Dendritic cell treated with granulocyte-macrophage colony-stimulating factor and Interleukin-4, amounts not matched to agents 40 ng/mL and 50 ng/mL, for 4 days (primary cell): Measurements from ENCODE around the gene SPRING1.
A peak's percentile ranks its signal among the peaks of the same experiment; 100 is the strongest.

ENCODE experiments used
- H3K27ac Mint-ChIP-seq: one replicate; pipeline ENCODE4 v1.8.0; 2022; ENCODE audit warnings: mild to moderate bottlenecking, mixed read lengths
- H3K27me3 Mint-ChIP-seq: one replicate; pipeline ENCODE4 v1.8.0; 2022; ENCODE audit warnings: mild to moderate bottlenecking, mixed read lengths
- H3K36me3 Mint-ChIP-seq: one replicate; pipeline ENCODE4 v1.8.0; 2022; ENCODE audit warnings: low read depth, mixed read lengths
- H3K4me1 Mint-ChIP-seq: one replicate; pipeline ENCODE4 v1.8.0; 2022; ENCODE audit warnings: low read depth, mixed read lengths
- H3K4me3 Mint-ChIP-seq: one replicate; pipeline ENCODE4 v1.8.0; 2022; ENCODE audit warnings: mild to moderate bottlenecking, moderate library complexity, mixed read lengths
- H3K9me3 Mint-ChIP-seq: one replicate; pipeline ENCODE4 v1.8.0; 2022; ENCODE audit warnings: mixed read lengths
- intact Hi-C: fragments of 100-400 bp; cut with micrococcal nuclease; formaldehyde crosslinking; loops from one replicate; pipeline ENCODE4 v1.15.0; 2022

SPRING1 gene

GRCh38 chr12:116737774-116738657 is at the start of gene SPRING1, which contains the start of gene RNFT2:
Gene SPRING1, minus strand, starts transcription at chr12:116738069. Its CDS starts 169 bp downstream, at chr12:116737900.
Gene RNFT2, plus strand, starts transcription at chr12:116738315. Its CDS starts 2,183 bp downstream, at chr12:116740498.
- Mint-ChIP-seq H3K9me3 (no peaks in the 10 kb centered on the region), H3K27ac (peak within 1 kb of the TSS; percentile 84), H3K27me3 (peaks cover 11% of the 10 kb centered on the region), H3K4me1 (peaks cover 26% of the 10 kb centered on the region), H3K4me3 (peak within 1 kb of the TSS; percentile 87), H3K36me3 (peaks cover 30% of the 10 kb centered on the region)
- intact Hi-C loops, result no loop called here

- Mint-ChIP-seq H3K9me3 (no peaks in the 10 kb centered on the region), H3K27me3 (no peaks in the 10 kb centered on the region), H3K36me3 (no peaks in the 10 kb centered on the region), H3K4me1 (no peaks in the 10 kb centered on the region), H3K4me3 (no peak overlapping the region), H3K27ac (no peak overlapping the region)
- intact Hi-C loops, result no loop called here
These were observed 46.4 kb upstream of the SPRING1 start for GRCh38 chr12:116784238-116784612.

- Mint-ChIP-seq H3K4me1 (no peaks in the 10 kb centered on the region), H3K4me3 (no peak overlapping the region), H3K9me3 (no peaks in the 10 kb centered on the region), H3K27me3 (no peaks in the 10 kb centered on the region), H3K36me3 (no peaks in the 10 kb centered on the region), H3K27ac (no peak overlapping the region)
- intact Hi-C loops, result no loop called here
These were observed 45.8 kb upstream of the SPRING1 start for GRCh38 chr12:116783525-116784237.

- Mint-ChIP-seq H3K27ac (no peak overlapping the region), H3K4me3 (no peak overlapping the region), H3K4me1 (no peaks in the 10 kb centered on the region), H3K36me3 (no peaks in the 10 kb centered on the region), H3K27me3 (no peaks in the 10 kb centered on the region), H3K9me3 (no peaks in the 10 kb centered on the region)
- intact Hi-C loops, result no loop called here
These were observed 43.1 kb upstream of the SPRING1 start for GRCh38 chr12:116780942-116781341.

GRCh38 chr12:116779597-116779996 is 41.7 kb upstream of the SPRING1 start:
- H3K27ac Mint-ChIP-seq, result no peak overlapping the region
- H3K4me1 Mint-ChIP-seq, result no peaks in the 10 kb centered on the region
- H3K4me3 Mint-ChIP-seq, result no peak overlapping the region
- no peaks in the 10 kb centered on the region for H3K27me3 Mint-ChIP-seq
- intact Hi-C loops, result no loop called here
- no peaks in the 10 kb centered on the region for H3K36me3 Mint-ChIP-seq
- no peaks in the 10 kb centered on the region for H3K9me3 Mint-ChIP-seq

GRCh38 chr12:116777245-116777644 is 39.4 kb upstream of the SPRING1 start:
- intact Hi-C loops, result no loop called here
- no peaks in the 10 kb centered on the region for H3K27me3 Mint-ChIP-seq
- no peaks in the 10 kb centered on the region for H3K36me3 Mint-ChIP-seq
- no peak overlapping the region for H3K4me3 Mint-ChIP-seq
- no peaks in the 10 kb centered on the region for H3K4me1 Mint-ChIP-seq
- H3K27ac Mint-ChIP-seq, result no peak overlapping the region
- H3K9me3 Mint-ChIP-seq, result no peaks in the 10 kb centered on the region

GRCh38 chr12:116774020-116774419 is 36.2 kb upstream of the SPRING1 start:
- Mint-ChIP-seq H3K27ac (no peak overlapping the region), H3K4me1 (no peaks in the 10 kb centered on the region), H3K9me3 (no peaks in the 10 kb centered on the region), H3K4me3 (no peak overlapping the region), H3K27me3 (no peaks in the 10 kb centered on the region), H3K36me3 (no peaks in the 10 kb centered on the region)
- intact Hi-C loops, result no loop called here

GRCh38 chr12:116773276-116773731 is 35.4 kb upstream of the SPRING1 start:
- H3K4me1 Mint-ChIP-seq, result no peaks in the 10 kb centered on the region
- H3K27me3 Mint-ChIP-seq, result no peaks in the 10 kb centered on the region
- H3K36me3 Mint-ChIP-seq, result no peaks in the 10 kb centered on the region
- H3K27ac Mint-ChIP-seq, result no peak overlapping the region
- intact Hi-C loops, result no loop called here
- H3K4me3 Mint-ChIP-seq, result no peak overlapping the region
- no peaks in the 10 kb centered on the region for H3K9me3 Mint-ChIP-seq

- Mint-ChIP-seq H3K27me3 (no peaks in the 10 kb centered on the region), H3K4me1 (no peaks in the 10 kb centered on the region), H3K4me3 (no peak overlapping the region), H3K36me3 (no peaks in the 10 kb centered on the region), H3K27ac (no peak overlapping the region), H3K9me3 (no peaks in the 10 kb centered on the region)
- intact Hi-C loops, result no loop called here
These were observed 33.8 kb upstream of the SPRING1 start for GRCh38 chr12:116771651-116772050.

GRCh38 chr12:116766746-116767145 is 28.9 kb upstream of the SPRING1 start:
- intact Hi-C loops, result no loop called here
- H3K36me3 Mint-ChIP-seq, result no peaks in the 10 kb centered on the region
- H3K27ac Mint-ChIP-seq, result no peak overlapping the region
- H3K4me1 Mint-ChIP-seq, result no peaks in the 10 kb centered on the region
- H3K27me3 Mint-ChIP-seq, result no peaks in the 10 kb centered on the region
- no peaks in the 10 kb centered on the region for H3K9me3 Mint-ChIP-seq
- no peak overlapping the region for H3K4me3 Mint-ChIP-seq

GRCh38 chr12:116766285-116766684 is 28.4 kb upstream of the SPRING1 start:
- Mint-ChIP-seq H3K9me3 (no peaks in the 10 kb centered on the region), H3K27me3 (no peaks in the 10 kb centered on the region), H3K36me3 (no peaks in the 10 kb centered on the region), H3K27ac (no peak overlapping the region), H3K4me3 (no peak overlapping the region), H3K4me1 (no peaks in the 10 kb centered on the region)
- intact Hi-C loops, result no loop called here

GRCh38 chr12:116765271-116765670 is 27.4 kb upstream of the SPRING1 start:
- intact Hi-C loops, result no loop called here
- no peak overlapping the region for H3K27ac Mint-ChIP-seq
- no peaks in the 10 kb centered on the region for H3K4me1 Mint-ChIP-seq
- peaks cover 3% of the 10 kb centered on the region for H3K27me3 Mint-ChIP-seq
- no peaks in the 10 kb centered on the region for H3K36me3 Mint-ChIP-seq
- H3K9me3 Mint-ChIP-seq, result no peaks in the 10 kb centered on the region
- no peak overlapping the region for H3K4me3 Mint-ChIP-seq

- Mint-ChIP-seq H3K4me3 (no peak overlapping the region), H3K27ac (no peak overlapping the region), H3K36me3 (no peaks in the 10 kb centered on the region), H3K27me3 (peaks cover 9% of the 10 kb centered on the region), H3K9me3 (no peaks in the 10 kb centered on the region), H3K4me1 (no peaks in the 10 kb centered on the region)
- intact Hi-C loops, result no loop called here
These were observed 23.6 kb upstream of the SPRING1 start for GRCh38 chr12:116761499-116761898.

GRCh38 chr12:116760622-116761020 is 22.8 kb upstream of the SPRING1 start:
- H3K36me3 Mint-ChIP-seq, result no peaks in the 10 kb centered on the region
- no peak overlapping the region for H3K4me3 Mint-ChIP-seq
- intact Hi-C loops, result no loop called here
- H3K27me3 Mint-ChIP-seq, result peaks cover 11% of the 10 kb centered on the region
- H3K4me1 Mint-ChIP-seq, result no peaks in the 10 kb centered on the region
- no peaks in the 10 kb centered on the region for H3K9me3 Mint-ChIP-seq
- no peak overlapping the region for H3K27ac Mint-ChIP-seq
